Measurements from ENCODE around the gene RPP14.

- TF ChIP-seq CTCF (IDR thresholded peaks at IDR 0.05) (no peak), POLR2A (IDR thresholded peaks at IDR 0.05) (no peak)
Observed at GRCh38 chr3:58323529-58324390, 17.7 kb downstream of the RPP14 start.

All from esophagus squamous epithelium (tissue), 4 donors.